ENCODE results near the gene ZNF678.

DNA sequence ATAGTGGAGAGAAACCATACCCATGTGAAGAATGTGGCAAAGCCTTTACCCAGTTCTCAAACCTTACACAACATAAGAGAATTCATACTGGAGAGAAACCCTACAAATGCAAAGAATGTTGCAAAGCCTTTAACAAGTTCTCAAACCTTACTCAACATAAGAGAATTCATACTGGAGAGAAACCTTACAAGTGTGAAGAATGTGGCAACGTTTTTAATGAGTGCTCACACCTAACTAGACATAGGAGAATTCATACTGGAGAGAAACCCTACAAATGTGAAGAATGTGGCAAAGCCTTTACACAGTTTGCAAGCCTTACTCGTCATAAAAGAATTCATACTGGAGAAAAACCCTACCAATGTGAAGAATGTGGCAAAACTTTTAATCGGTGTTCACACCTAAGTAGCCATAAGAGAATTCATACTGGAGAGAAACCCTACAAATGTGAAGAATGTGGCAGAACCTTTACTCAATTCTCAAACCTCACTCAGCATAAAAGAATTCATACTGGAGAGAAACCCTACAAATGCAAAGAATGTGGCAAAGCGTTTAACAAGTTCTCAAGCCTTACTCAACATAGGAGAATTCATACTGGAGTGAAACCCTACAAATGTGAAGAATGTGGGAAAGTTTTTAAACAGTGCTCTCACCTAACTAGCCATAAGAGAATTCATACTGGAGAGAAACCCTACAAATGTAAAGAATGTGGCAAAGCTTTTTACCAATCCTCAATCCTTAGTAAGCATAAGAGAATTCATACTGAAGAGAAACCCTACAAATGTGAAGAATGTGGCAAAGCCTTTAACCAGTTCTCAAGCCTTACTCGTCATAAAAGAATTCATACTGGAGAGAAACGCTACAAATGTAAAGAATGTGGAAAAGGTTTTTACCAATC is 91.7 kb downstream of the ZNF678 start:
- TF ChIP-seq, protein P1, sequence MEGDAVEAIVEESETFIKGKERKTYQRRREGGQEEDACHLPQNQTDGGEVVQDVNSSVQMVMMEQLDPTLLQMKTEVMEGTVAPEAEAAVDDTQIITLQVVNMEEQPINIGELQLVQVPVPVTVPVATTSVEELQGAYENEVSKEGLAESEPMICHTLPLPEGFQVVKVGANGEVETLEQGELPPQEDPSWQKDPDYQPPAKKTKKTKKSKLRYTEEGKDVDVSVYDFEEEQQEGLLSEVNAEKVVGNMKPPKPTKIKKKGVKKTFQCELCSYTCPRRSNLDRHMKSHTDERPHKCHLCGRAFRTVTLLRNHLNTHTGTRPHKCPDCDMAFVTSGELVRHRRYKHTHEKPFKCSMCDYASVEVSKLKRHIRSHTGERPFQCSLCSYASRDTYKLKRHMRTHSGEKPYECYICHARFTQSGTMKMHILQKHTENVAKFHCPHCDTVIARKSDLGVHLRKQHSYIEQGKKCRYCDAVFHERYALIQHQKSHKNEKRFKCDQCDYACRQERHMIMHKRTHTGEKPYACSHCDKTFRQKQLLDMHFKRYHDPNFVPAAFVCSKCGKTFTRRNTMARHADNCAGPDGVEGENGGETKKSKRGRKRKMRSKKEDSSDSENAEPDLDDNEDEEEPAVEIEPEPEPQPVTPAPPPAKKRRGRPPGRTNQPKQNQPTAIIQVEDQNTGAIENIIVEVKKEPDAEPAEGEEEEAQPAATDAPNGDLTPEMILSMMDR (IDR thresholded peaks at IDR 0.05; ENCODE audit: low read length), result no peak
- TF ChIP-seq EZH2 (IDR thresholded peaks at IDR 0.05; ENCODE audit: borderline replicate concordance, low read length), result no peak

Measured in OCI-LY1 (cell line).